GM12875 (cell line): Measurements from ENCODE around the gene TSC22D1.

Experiments used
- H3K4me3 ChIP-seq: one replicate; pipeline ENCODE4 v1.5.1; 2011; ENCODE audit warnings: low read depth, low read length, control low read depth
- CTCF ChIP-seq: IDR thresholded peaks from 2 replicates; pipeline ENCODE4 v1.5.1; 2011; ENCODE audit warnings: low read depth, mild to moderate bottlenecking, control low read depth, inconsistent platforms, low read length, moderate library complexity, borderline replicate concordance; ENCODE audit not compliant: insufficient read depth

TSC22D1 gene

DNA sequence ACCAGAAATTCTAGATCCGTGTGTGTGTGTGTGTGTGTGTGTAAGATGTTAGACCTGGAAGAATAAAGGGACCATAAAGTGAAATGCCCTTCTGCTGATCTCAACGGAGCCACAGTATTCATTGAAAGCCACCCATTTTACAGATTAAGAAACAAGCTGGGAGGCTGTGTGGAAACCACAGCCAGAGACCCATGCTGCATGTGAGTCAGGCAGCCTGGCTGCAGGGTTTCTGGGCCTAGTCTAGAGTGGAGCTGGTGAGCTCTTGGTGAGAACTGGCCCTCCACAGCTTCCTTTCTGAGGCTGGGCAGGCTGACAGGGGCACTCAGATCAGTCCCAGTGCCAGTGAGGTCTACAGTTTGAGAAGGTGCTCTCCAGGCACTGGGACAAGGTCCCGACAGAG lies 127.3 kb downstream of the TSC22D1 start:
- no peak for TF ChIP-seq CTCF
- H3K4me3 ChIP-seq: no peak overlapping the region

GRCh38 chr13:44448373-44448772 lies 127.8 kb downstream of the TSC22D1 start:
- TF ChIP-seq CTCF: no peak
- no peak overlapping the region for H3K4me3 ChIP-seq

GRCh38 chr13:44447783-44448321 lies 128.3 kb downstream of the TSC22D1 start:
- no peak overlapping the region for H3K4me3 ChIP-seq
- no peak for TF ChIP-seq CTCF

DNA sequence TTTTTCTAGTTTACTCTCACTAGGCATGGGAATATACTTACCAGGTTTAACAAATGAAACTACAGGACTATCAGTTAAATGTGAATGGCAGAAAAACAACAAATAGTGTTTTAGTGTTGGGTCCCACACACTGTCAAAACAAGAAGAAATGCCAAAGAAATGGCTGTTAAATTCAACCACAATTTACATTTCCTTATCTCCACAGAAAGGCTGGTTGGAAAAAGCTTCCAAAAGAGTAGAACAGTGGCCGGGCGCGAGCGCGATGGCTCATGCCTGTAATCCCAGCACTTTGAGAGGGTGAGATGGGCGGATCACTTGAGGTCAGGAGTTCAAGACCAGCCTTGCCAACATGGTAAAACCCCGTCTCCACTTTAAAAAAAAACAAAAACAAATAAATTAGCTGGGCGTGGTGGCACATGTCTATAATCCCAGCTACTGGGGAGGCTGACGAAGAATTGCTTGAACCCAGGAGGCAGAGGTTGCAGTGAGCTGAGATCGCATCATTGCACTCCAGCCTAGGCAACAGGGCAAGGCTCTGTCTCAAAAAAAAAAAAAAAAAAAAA lies 136.0 kb downstream of the TSC22D1 start:
- no peak overlapping the region for H3K4me3 ChIP-seq
- TF ChIP-seq CTCF: no peak

GRCh38 chr13:44439452-44440024 lies 136.6 kb downstream of the TSC22D1 start:
- H3K4me3 ChIP-seq: no peak overlapping the region
- no peak for TF ChIP-seq CTCF

DNA sequence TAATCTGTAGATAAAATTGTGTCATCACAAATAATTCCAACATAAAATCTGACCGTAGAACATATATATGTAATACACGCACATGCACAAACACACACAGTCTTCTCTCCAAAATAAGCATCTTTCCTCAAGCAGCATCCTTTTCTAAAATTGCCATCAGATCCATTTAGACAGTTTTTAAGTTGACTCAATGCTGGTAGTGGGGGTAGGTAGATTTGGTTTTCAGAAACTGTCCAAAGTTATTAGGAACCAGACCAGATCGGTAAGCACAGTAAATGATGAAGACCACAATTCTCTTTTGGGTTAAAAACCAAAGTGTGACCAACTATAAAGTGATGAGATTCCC lies 137.9 kb downstream of the TSC22D1 start:
- no peak for TF ChIP-seq CTCF
- H3K4me3 ChIP-seq: no peak overlapping the region
